ENCODE data around the gene POMGNT1.

- TF ChIP-seq POLR2A (IDR thresholded peaks at IDR 0.05; ENCODE audit: low read depth, low read length) (no peak), SPI1 (IDR thresholded peaks at IDR 0.05; ENCODE audit: low read depth, low read length) (no peak)
Measured at GRCh38 chr1:46159516-46159915, 38.7 kb downstream of the POMGNT1 start.
